Suprapubic skin (tissue), 4 donors: ENCODE measurements around the gene SLC27A6. TPM values are rescaled to one million over a fixed set of nuclear protein-coding genes. Genes with fewer than 3 reads are reported as not detected.

Source experiments
- DNase-seq, 2 donors: peaks; one replicate each; pipeline ENCODE4 v3.0.0-alpha.2; 2019; ENCODE audit warnings: low spot score in 2 of 2
- H3K27ac ChIP-seq: fragments of 200-600 bp; sonication (generic); one replicate; pipeline ENCODE4 v1.5.1; 2019
- H3K27me3 ChIP-seq: fragments of 200-600 bp; sonication (generic); one replicate; pipeline ENCODE4 v1.5.1; 2019
- H3K36me3 ChIP-seq: fragments of 200-600 bp; sonication (generic); one replicate; pipeline ENCODE4 v1.5.1; 2019
- H3K4me1 ChIP-seq: fragments of 200-600 bp; sonication (generic); one replicate; pipeline ENCODE4 v1.5.1; 2019
- H3K4me3 ChIP-seq: fragments of 200-600 bp; sonication (generic); one replicate; pipeline ENCODE4 v1.5.1; 2019; ENCODE audit warnings: mild to moderate bottlenecking
- H3K9me3 ChIP-seq: fragments of 200-600 bp; sonication (generic); one replicate; pipeline ENCODE4 v1.5.1; 2019
- EP300 ChIP-seq: sonication (generic); formaldehyde crosslinking; IDR thresholded peaks from one replicate; pipeline ENCODE4 v1.6.1; 2017; ENCODE audit warnings: antibody characterized with exemption
- POLR2A ChIP-seq, 2 donors: fragments of 450-650 bp; IDR thresholded peaks; one replicate each; pipeline ENCODE4 v1.6.1; 2017; ENCODE audit warnings: antibody characterized with exemption in 2 of 2, mild to moderate bottlenecking in 2 of 2, moderate library complexity in 2 of 2
- POLR2AphosphoS5 ChIP-seq, 3 donors: sonication (generic); formaldehyde crosslinking; IDR thresholded peaks; one replicate each; pipeline ENCODE4 v1.6.1; 2017; ENCODE audit warnings: antibody characterized with exemption in 3 of 3
- WGBS: methylation state at CpG from one replicate; pipeline ENCODE4 v1.1.5; 2018; 5-methylcytosine and 5-hydroxymethylcytosine counted together
- total RNA-seq, 4 donors: library from RNA; depleted of rRNA; stranded (reverse); fragments of >200 nt; gene quantifications; one replicate each; pipeline ENCODE4 v1.1.0, GENCODE V29; 2016
- TF ChIP-seq, protein P1 (sequence below), 2 donors: fragments of 200-600 bp in 1 of 2; fragments of 450-650 bp in 1 of 2; sonication (generic) in 1 of 2; IDR thresholded peaks; one replicate each; pipeline ENCODE4 v1.5.1; 2016 to 2019; ENCODE audit warnings: antibody characterized with exemption in 2 of 2, mild to moderate bottlenecking in 1 of 2, moderate library complexity in 1 of 2

Gene SLC27A6
- total RNA-seq, 4 donors from 2014 or later = 0.40 to 6.7 (median 2.3) TPM

DNA sequence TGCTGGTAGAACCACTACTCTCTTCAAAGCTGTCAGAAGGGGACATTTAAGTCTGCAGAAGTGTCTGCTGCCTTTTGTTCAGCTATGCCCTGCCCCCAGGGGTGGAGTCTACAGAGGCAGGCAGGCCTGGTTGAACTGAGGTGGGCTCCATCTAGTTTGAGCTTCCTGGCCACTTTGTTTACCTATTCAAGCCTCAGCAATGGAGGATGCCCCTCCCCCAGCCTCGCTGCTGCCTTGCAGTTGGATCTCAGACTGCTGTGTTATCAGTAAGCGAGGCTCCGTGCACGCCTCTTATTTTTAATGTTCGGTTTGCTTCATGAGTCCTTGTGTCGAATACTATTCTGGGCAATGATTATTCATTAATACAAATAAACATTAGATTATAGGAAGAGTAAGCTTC lies 3.1 kb upstream of the SLC27A6 start:
- no peak overlapping the region for H3K27ac ChIP-seq
- H3K27me3 ChIP-seq = peaks cover 16% of the 10 kb centered on the region
- no peaks in the 10 kb centered on the region for H3K9me3 ChIP-seq
- TF ChIP-seq POLR2AphosphoS5 (IDR thresholded peaks at IDR 0.05) = no peak
- no peak for TF ChIP-seq EP300
- TF ChIP-seq, protein P1, sequence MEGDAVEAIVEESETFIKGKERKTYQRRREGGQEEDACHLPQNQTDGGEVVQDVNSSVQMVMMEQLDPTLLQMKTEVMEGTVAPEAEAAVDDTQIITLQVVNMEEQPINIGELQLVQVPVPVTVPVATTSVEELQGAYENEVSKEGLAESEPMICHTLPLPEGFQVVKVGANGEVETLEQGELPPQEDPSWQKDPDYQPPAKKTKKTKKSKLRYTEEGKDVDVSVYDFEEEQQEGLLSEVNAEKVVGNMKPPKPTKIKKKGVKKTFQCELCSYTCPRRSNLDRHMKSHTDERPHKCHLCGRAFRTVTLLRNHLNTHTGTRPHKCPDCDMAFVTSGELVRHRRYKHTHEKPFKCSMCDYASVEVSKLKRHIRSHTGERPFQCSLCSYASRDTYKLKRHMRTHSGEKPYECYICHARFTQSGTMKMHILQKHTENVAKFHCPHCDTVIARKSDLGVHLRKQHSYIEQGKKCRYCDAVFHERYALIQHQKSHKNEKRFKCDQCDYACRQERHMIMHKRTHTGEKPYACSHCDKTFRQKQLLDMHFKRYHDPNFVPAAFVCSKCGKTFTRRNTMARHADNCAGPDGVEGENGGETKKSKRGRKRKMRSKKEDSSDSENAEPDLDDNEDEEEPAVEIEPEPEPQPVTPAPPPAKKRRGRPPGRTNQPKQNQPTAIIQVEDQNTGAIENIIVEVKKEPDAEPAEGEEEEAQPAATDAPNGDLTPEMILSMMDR (IDR thresholded peaks at IDR 0.05) = no peak
- H3K36me3 ChIP-seq = no peaks in the 10 kb centered on the region
- 95% methylated on average over 6 of the region's 6 CpGs for WGBS
- peaks cover 16% of the 10 kb centered on the region for H3K4me1 ChIP-seq
- no peak overlapping the region for H3K4me3 ChIP-seq
- DNase-seq = no peak

GRCh38 chr5:128965638-128966302 lies 482 bp downstream of the SLC27A6 start:
- H3K9me3 ChIP-seq = no peaks in the 10 kb centered on the region
- WGBS = 49% methylated on average over 15 of the region's 24 CpGs
- peaks cover 16% of the 10 kb centered on the region for H3K4me1 ChIP-seq
- H3K36me3 ChIP-seq = no peaks in the 10 kb centered on the region
- no peak for DNase-seq
- H3K27me3 ChIP-seq = peaks cover 16% of the 10 kb centered on the region
- H3K4me3 ChIP-seq = peak overlapping the region; percentile 44
- no peak overlapping the region for H3K27ac ChIP-seq
- no peak for TF ChIP-seq EP300
- TF ChIP-seq, protein P1 (IDR thresholded peaks at IDR 0.05) = no peak
- TF ChIP-seq POLR2AphosphoS5 (IDR thresholded peaks at IDR 0.05) = no peak
- no peak for TF ChIP-seq POLR2A (IDR thresholded peaks at IDR 0.05)

- no peak for DNase-seq
- H3K36me3 ChIP-seq = no peaks in the 10 kb centered on the region
- H3K27me3 ChIP-seq = peaks cover 16% of the 10 kb centered on the region
- no peak overlapping the region for H3K4me3 ChIP-seq
- 90% methylated on average over 12 of the region's 12 CpGs for WGBS
- H3K9me3 ChIP-seq = no peaks in the 10 kb centered on the region
- TF ChIP-seq POLR2AphosphoS5 (IDR thresholded peaks at IDR 0.05) (no peak), POLR2A (IDR thresholded peaks at IDR 0.05) (no peak), EP300 (no peak)
- TF ChIP-seq, protein P1 (IDR thresholded peaks at IDR 0.05) = no peak
- H3K4me1 ChIP-seq = peaks cover 16% of the 10 kb centered on the region
- no peak overlapping the region for H3K27ac ChIP-seq
These were observed 1.1 kb downstream of the SLC27A6 start for GRCh38 chr5:128966375-128966774.

DNA sequence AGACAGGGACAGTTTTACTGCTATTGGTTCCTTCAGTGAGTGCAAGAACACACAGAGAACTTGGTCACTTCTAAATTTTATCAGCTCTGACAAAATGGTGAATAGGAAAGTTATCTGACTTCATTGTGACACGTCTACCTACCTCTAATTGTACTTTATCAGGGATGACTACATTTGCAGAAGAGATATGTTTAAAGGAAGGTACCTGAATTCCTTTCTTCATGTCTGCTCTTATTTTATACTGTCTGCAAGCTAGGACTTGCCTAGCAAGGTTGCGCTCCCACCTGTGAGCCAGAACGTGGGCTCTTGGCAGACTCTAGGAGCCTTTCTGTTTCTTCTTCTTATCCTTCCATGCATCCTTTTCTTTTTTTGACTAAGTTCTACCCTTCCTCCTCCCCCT lies 1.6 kb downstream of the SLC27A6 start:
- no peaks in the 10 kb centered on the region for H3K9me3 ChIP-seq
- WGBS = 68% methylated on average over 3 of the region's 3 CpGs
- H3K27ac ChIP-seq = no peak overlapping the region
- H3K27me3 ChIP-seq = peaks cover 16% of the 10 kb centered on the region
- no peak for DNase-seq
- no peaks in the 10 kb centered on the region for H3K36me3 ChIP-seq
- H3K4me3 ChIP-seq = no peak overlapping the region
- peaks cover 16% of the 10 kb centered on the region for H3K4me1 ChIP-seq
- TF ChIP-seq POLR2AphosphoS5 (IDR thresholded peaks at IDR 0.05) (no peak), POLR2A (IDR thresholded peaks at IDR 0.05) (no peak), EP300 (no peak)
- TF ChIP-seq, protein P1 (IDR thresholded peaks at IDR 0.05) = no peak

GRCh38 chr5:128973244-128973643 lies 8.0 kb downstream of the SLC27A6 start:
- no peak overlapping the region for H3K27ac ChIP-seq
- DNase-seq = no peak
- WGBS = 85% methylated on average over 8 of the region's 9 CpGs

More at GRCh38 chr5:128973244-128973643, 8.0 kb downstream of the SLC27A6 start:
- Histone ChIP-seq H3K9me3 (no peaks in the 10 kb centered on the region), H3K27me3 (no peaks in the 10 kb centered on the region), H3K36me3 (no peaks in the 10 kb centered on the region), H3K4me3 (no peak overlapping the region), H3K4me1 (no peaks in the 10 kb centered on the region)
- no peak for TF ChIP-seq POLR2A (IDR thresholded peaks at IDR 0.05)
- TF ChIP-seq, protein P1 (IDR thresholded peaks at IDR 0.05) = no peak
- no peak for TF ChIP-seq POLR2AphosphoS5 (IDR thresholded peaks at IDR 0.05)
- no peak for TF ChIP-seq EP300
